Activated CD4-positive, alpha-beta memory T cell treated with anti-CD3 and anti-CD28 coated beads, Interleukin-2, amount 10 ng/mL, durations not matched to agents 7 days and 5 days (primary cell): ENCODE measurements around the gene RABEPK. TPM values are rescaled to one million over a fixed set of nuclear protein-coding genes. Genes with fewer than 3 reads are reported as not detected.

ENCODE experiments used
- CTCF ChIA-PET: fragments of 350-600 bp; sonication (Branson Sonifier 250); formaldehyde crosslinking; loops from one replicate; lab custom pipeline; 2021; ENCODE audit warnings: antibody characterized with exemption, inconsistent platforms; lab: Charles Lee
- POLR2A ChIA-PET: fragments of 350-600 bp; sonication (Branson Sonifier 250); formaldehyde crosslinking; loops from one replicate; lab custom pipeline; 2021; ENCODE audit warnings: antibody characterized with exemption; lab: Charles Lee
- DNase-seq: peaks from one replicate; pipeline ENCODE4 v3.0.0-alpha.2; 2020
- H3K27ac Mint-ChIP-seq: one replicate; pipeline ENCODE4 v1.8.0; 2021; ENCODE audit warnings: mild to moderate bottlenecking, mixed read lengths
- H3K27me3 Mint-ChIP-seq: one replicate; pipeline ENCODE4 v1.8.0; 2021; ENCODE audit warnings: mixed read lengths
- H3K36me3 Mint-ChIP-seq: one replicate; pipeline ENCODE4 v1.8.0; 2021; ENCODE audit warnings: low read depth, mixed read lengths
- H3K4me1 Mint-ChIP-seq: one replicate; pipeline ENCODE4 v1.8.0; 2021; ENCODE audit warnings: mixed read lengths
- H3K4me3 Mint-ChIP-seq: one replicate; pipeline ENCODE4 v1.8.0; 2021; ENCODE audit warnings: mild to moderate bottlenecking, mixed read lengths
- H3K9me3 Mint-ChIP-seq: one replicate; pipeline ENCODE4 v1.8.0; 2021; ENCODE audit warnings: mixed read lengths
- total RNA-seq, 2 experiments: library from RNA; stranded (reverse); gene quantifications; one replicate each; pipeline ENCODE4 v1.2.3, GENCODE V29; 2021

RABEPK gene
- total RNA-seq, 2 experiments from 2014 or later = 11.8 to 12.1 TPM

DNA sequence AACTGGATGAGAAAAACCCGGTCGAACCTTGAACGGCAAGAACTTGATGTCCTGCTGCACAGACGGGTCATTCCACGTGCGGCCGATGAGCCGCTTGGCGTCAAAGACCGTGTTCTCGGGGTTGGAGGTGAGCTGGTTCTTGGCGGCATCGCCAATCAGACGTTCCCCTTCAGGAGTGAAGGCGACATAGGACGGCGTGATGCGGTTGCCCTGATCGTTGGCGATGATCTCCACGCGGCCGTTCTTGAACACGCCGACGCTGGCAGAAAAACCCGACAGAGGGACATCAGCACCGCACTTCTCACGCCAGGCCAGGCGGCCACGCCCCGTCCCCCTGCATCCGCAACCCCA, 40.3 kb downstream of the RABEPK start:
- Mint-ChIP-seq H3K9me3 (no peaks in the 10 kb centered on the region), H3K4me1 (peaks cover 54% of the 10 kb centered on the region), H3K27me3 (no peaks in the 10 kb centered on the region), H3K36me3 (peaks cover 63% of the 10 kb centered on the region), H3K27ac (peak overlapping the region; percentile 98), H3K4me3 (peak overlapping the region; percentile 92)
- ChIA-PET CTCF (interaction anchor here (0.7 to 2.4 kb wide), 7 partner anchors 21 to 121 kb away, joined by 3 to 26 read pairs (median 4); partner anchors contain the start of genes GAPVD1 and RABEPK), POLR2A (interaction anchor here (0.6 to 5.0 kb wide), 30 partner anchors 9 to 1565 kb away, joined by 3 to 112 read pairs (median 8); partner anchors contain the start of genes ARPC5L, GAPVD1, GOLGA1 and PPP6C)
- DNase-seq = peak; percentile 57

GRCh38 chr9:125241000-125241862, 40.9 kb downstream of the RABEPK start, which contains the start of gene HSPA5:
TSS of gene HSPA5 (minus strand) at chr9:125241343. CDS start at chr9:125241126, 217 bp downstream.
- CTCF ChIA-PET = interaction anchor here (0.6 to 2.4 kb wide), 11 partner anchors 15 to 395 kb away, joined by 3 to 26 read pairs (median 4); partner anchors contain the start of genes GAPVD1 and RABEPK
- peaks cover 48% of the 10 kb centered on the region for H3K4me1 Mint-ChIP-seq

GRCh38 chr9:125241863-125242739, 41.8 kb downstream of the RABEPK start:
- no peaks in the 10 kb centered on the region for H3K27me3 Mint-ChIP-seq
- no peaks in the 10 kb centered on the region for H3K9me3 Mint-ChIP-seq
- DNase-seq = no peak
- peak overlapping the region; percentile 92 for H3K4me3 Mint-ChIP-seq
- peak overlapping the region; percentile 98 for H3K27ac Mint-ChIP-seq
- H3K36me3 Mint-ChIP-seq = peaks cover 49% of the 10 kb centered on the region
- H3K4me1 Mint-ChIP-seq = peaks cover 39% of the 10 kb centered on the region
- CTCF ChIA-PET = interaction anchor here (0.7 to 2.4 kb wide), 7 partner anchors 14 to 1157 kb away, joined by 3 to 26 read pairs (median 4); partner anchors contain the start of genes GAPVD1 and RABEPK
- POLR2A ChIA-PET = interaction anchor here (0.6 to 5.0 kb wide), 52 partner anchors 7 to 1564 kb away, joined by 3 to 112 read pairs (median 6); partner anchors contain the start of genes ARPC5L, GAPVD1, GOLGA1 and PPP6C

More at GRCh38 chr9:125241000-125241862, 40.9 kb downstream of the RABEPK start, which contains the start of gene HSPA5:
- H3K27me3 Mint-ChIP-seq = no peaks in the 10 kb centered on the region
- no peaks in the 10 kb centered on the region for H3K9me3 Mint-ChIP-seq
- peak within 1 kb of the TSS; percentile 92 for H3K4me3 Mint-ChIP-seq
- peak within 1 kb of the TSS; percentile 98 for H3K27ac Mint-ChIP-seq
- peaks cover 57% of the 10 kb centered on the region for H3K36me3 Mint-ChIP-seq
- DNase-seq = peak; percentile 100
- POLR2A ChIA-PET = interaction anchor here (0.6 to 5.0 kb wide), 55 partner anchors 7 to 1565 kb away, joined by 3 to 112 read pairs (median 6); partner anchors contain the start of genes ARPC5L, GAPVD1, GOLGA1 and PPP6C

DNA sequence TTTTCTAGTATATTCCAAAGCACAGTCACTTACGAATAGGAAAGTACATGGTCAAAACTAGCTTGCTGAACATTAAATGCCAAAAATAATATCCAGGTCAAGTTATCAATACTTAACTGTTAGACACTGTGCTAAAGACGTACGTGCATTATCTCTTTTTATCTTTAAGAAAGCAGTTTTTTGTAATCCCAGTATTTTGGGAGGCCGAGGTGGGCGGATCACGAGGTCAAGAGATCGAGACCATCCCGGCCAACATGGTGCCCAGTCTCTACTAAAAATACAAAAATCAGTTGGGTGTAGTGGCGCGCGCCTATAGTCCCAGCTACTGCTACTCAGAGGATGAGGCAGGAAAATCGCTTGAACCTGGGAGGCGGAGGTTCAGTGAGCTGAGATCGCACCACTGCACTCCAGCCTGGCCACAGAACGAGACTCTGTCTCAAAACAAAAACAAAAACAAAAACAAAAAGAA, 43.5 kb downstream of the RABEPK start:
- Mint-ChIP-seq H3K9me3 (no peaks in the 10 kb centered on the region), H3K4me1 (peaks cover 22% of the 10 kb centered on the region), H3K27me3 (no peaks in the 10 kb centered on the region), H3K4me3 (no peak overlapping the region), H3K36me3 (peaks cover 31% of the 10 kb centered on the region), H3K27ac (no peak overlapping the region)
- POLR2A ChIA-PET = interaction anchor here (1.4 to 5.0 kb wide), 4 partner anchors 11 to 53 kb away, joined by 4 to 112 read pairs (median 56); partner anchors contain the start of genes GAPVD1 and RABEPK
- DNase-seq = no peak
- CTCF ChIA-PET = interaction anchor here (1.1 to 1.8 kb wide), 3 partner anchors 12 to 18 kb away, joined by 3 to 9 read pairs (median 3); partner anchors contain the start of gene GAPVD1

- Mint-ChIP-seq H3K27me3 (no peaks in the 10 kb centered on the region), H3K4me3 (no peak overlapping the region), H3K36me3 (peaks cover 8% of the 10 kb centered on the region), H3K9me3 (no peaks in the 10 kb centered on the region), H3K27ac (no peak overlapping the region), H3K4me1 (peaks cover 13% of the 10 kb centered on the region)
- DNase-seq = no peak
- POLR2A ChIA-PET = interaction anchor here (2.1 kb wide), 1 partner anchor 10 kb away, joined by 9 read pairs; no protein-coding TSS in a partner anchor
- CTCF ChIA-PET = no interaction called here
Observed at GRCh38 chr9:125246261-125246667, 45.9 kb downstream of the RABEPK start.

GRCh38 chr9:125254231-125254630, 53.9 kb downstream of the RABEPK start:
- Mint-ChIP-seq H3K9me3 (no peaks in the 10 kb centered on the region), H3K36me3 (no peaks in the 10 kb centered on the region), H3K27me3 (peaks cover under 1% of the 10 kb centered on the region), H3K4me1 (no peaks in the 10 kb centered on the region), H3K27ac (no peak overlapping the region), H3K4me3 (no peak overlapping the region)
- ChIA-PET POLR2A (interaction anchor here (0.6 to 3.6 kb wide), 2 partner anchors 12 to 53 kb away, joined by 3 to 38 read pairs; partner anchors contain the start of gene HSPA5), CTCF (interaction anchor here (0.7 kb wide), 1 partner anchor 10 kb away, joined by 4 read pairs; no protein-coding TSS in a partner anchor)
- DNase-seq = no peak

DNA sequence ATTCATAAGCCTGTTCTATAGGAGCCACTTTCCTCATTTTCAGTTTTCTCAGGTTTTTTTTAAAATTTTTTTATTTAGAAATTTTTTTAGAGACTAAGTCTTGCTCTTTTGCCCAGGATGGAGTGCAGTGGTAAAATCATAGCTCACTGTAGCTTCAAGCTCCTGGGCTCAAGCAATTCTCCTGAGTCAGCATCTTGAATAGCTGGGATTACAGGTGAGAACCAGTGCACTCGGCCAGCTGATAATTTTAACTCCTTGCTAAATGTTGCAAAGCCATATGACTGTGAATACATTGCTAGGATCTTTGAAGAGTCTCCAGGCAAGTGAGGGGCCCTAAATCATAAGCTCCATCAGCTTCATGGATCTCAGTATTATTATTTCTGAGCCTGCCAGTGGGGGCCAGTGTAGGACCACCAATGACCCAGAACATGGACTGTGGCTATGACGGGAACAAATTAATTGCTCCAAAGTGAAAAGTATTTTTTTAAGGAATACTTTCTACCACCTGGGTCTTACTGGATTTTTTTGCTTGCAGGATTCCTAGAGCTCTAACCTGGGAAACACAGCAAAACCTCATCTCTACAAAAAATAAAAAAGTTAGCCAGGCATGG, 55.5 kb downstream of the RABEPK start:
- Mint-ChIP-seq H3K27me3 (peaks cover 2% of the 10 kb centered on the region), H3K36me3 (no peaks in the 10 kb centered on the region), H3K4me1 (peaks cover 6% of the 10 kb centered on the region), H3K9me3 (no peaks in the 10 kb centered on the region), H3K4me3 (no peak overlapping the region), H3K27ac (no peak overlapping the region)
- POLR2A ChIA-PET = interaction anchor here (3.6 kb wide), 1 partner anchor 14 kb away, joined by 38 read pairs; the partner anchor contains the start of gene HSPA5
- DNase-seq = no peak
- CTCF ChIA-PET = interaction anchor here (1.0 to 1.5 kb wide), 9 partner anchors 12 to 122 kb away, joined by 3 to 7 read pairs (median 4); partner anchors contain the start of gene HSPA5

DNA sequence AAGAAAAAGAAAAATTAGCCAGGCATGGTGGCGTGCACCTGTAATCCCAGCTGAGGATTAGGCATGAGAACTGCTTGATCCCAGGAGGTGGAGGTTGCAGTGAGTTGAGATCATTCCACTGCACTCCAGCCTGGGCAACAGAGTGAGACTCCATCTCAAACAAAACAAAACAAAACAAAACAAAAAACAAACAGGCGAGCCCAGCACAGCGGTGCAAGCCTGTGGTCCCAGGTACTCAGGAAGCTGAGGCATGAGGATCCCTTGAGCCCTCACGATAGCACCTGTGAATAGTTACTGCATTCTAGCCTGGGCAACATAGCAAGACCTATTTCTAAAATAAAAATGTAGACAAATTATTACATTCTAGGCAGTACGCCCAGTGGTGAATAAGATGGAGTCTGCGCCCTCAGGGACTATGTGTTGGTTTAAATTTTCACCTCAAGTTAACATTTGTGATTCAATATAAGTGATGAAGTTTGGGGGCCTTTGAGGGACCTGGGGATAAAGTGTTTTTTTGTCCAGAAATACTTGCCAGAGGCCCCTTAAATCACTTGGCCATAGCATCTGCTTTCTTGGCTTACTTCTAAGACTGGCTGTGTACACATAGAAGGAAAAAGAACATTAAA, 57.9 kb downstream of the RABEPK start:
- ChIA-PET CTCF (no interaction called here), POLR2A (interaction anchor here (0.7 kb wide), 2 partner anchors 17 to 56 kb away, joined by 3 to 4 read pairs; partner anchors contain the start of gene HSPA5)
- H3K4me3 Mint-ChIP-seq = no peak overlapping the region
- H3K4me1 Mint-ChIP-seq = peaks cover 20% of the 10 kb centered on the region
- peaks cover 2% of the 10 kb centered on the region for H3K27me3 Mint-ChIP-seq
- peaks cover 3% of the 10 kb centered on the region for H3K36me3 Mint-ChIP-seq
- H3K27ac Mint-ChIP-seq = no peak overlapping the region
- no peaks in the 10 kb centered on the region for H3K9me3 Mint-ChIP-seq
- DNase-seq = no peak

DNA sequence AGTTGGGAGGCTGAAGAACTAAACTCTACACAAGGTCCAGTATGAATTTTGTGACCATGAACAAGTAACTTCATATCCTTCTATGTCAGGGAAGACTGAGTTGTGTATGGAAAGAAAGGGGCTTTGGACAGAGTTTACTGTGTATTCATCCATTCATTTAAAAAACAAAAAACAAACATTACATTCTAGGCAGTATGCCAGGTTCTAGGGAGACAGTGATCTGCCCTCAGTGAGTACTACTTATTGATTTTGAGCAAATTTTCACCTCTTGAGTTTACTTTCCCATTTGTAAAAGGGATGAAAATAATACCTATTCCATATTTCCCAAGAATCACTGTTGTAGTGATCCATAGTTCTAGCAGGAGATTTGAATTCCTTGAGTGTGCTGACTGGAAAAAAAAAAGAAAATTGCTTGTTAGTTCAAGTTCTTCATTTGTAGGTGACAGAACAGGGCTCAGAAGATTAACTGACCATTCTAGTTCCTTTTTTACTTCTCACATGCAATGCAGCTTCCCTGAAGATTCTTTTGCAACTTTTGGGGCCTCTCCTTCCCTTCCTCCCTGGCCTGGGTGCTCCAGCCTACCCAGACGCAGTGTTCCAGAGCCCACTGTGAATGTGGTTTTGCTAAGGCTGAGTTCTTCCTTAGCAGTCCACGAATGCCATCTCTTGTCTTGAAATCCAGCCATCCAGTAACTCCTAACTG, 58.6 kb downstream of the RABEPK start:
- Mint-ChIP-seq H3K4me1 (peaks cover 28% of the 10 kb centered on the region), H3K27me3 (peaks cover 2% of the 10 kb centered on the region), H3K4me3 (no peak overlapping the region), H3K9me3 (no peaks in the 10 kb centered on the region), H3K36me3 (peaks cover 8% of the 10 kb centered on the region), H3K27ac (no peak overlapping the region)
- POLR2A ChIA-PET = interaction anchor here (0.7 to 5.5 kb wide), 2 partner anchors 16 to 56 kb away, joined by 3 to 112 read pairs; partner anchors contain the start of gene HSPA5
- CTCF ChIA-PET = no interaction called here
- DNase-seq = no peak

- Mint-ChIP-seq H3K36me3 (peaks cover 17% of the 10 kb centered on the region), H3K27me3 (peaks cover 2% of the 10 kb centered on the region)
Observed at GRCh38 chr9:125260561-125260960, 60.2 kb downstream of the RABEPK start.

More at GRCh38 chr9:125260561-125260960, 60.2 kb downstream of the RABEPK start:
- H3K4me3 Mint-ChIP-seq = peak overlapping the region; percentile 91
- H3K4me1 Mint-ChIP-seq = peaks cover 41% of the 10 kb centered on the region
- POLR2A ChIA-PET = interaction anchor here (1.1 to 5.5 kb wide), 3 partner anchors 18 to 398 kb away, joined by 3 to 112 read pairs (median 3); partner anchors contain the start of genes ARPC5L, HSPA5 and RPL35
- H3K27ac Mint-ChIP-seq = peak overlapping the region; percentile 86
- no peak for DNase-seq
- CTCF ChIA-PET = interaction anchor here (1.1 to 3.0 kb wide), 6 partner anchors 9 to 117 kb away, joined by 3 to 26 read pairs (median 6); partner anchors contain the start of gene HSPA5
- H3K9me3 Mint-ChIP-seq = no peaks in the 10 kb centered on the region
